GM12872 (cell line): Measurements from ENCODE around the gene RNF214.

Experiments used
- TF ChIP-seq, protein P1 (sequence below): IDR thresholded peaks from 3 replicates; pipeline ENCODE4 v1.5.1; 2011; ENCODE audit warnings: low read depth, mild to moderate bottlenecking, low read length, moderate library complexity; ENCODE audit not compliant: insufficient read depth

RNF214 gene

DNA sequence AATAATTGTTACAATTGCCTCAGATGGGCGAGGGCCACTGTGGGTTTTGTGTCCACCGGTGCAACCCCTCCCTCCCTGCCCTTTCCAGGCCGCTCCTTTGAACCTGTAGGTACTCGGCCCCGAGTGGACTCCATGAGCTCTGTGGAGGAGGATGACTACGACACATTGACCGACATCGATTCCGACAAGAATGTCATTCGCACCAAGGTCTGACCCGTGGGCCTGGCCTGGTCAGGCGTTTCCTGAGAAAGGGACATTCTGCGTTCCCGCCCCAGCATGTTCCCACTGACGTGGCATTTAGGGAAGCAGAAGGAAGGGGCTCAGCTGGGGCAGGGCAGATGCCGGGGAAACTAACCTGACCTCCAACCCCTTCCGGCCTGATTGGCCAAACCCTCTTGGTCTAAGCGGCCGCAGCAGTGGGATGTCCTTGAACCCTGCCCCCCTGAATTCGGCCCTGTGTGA is 43.8 kb upstream of the RNF214 start:
- TF ChIP-seq, protein P1, sequence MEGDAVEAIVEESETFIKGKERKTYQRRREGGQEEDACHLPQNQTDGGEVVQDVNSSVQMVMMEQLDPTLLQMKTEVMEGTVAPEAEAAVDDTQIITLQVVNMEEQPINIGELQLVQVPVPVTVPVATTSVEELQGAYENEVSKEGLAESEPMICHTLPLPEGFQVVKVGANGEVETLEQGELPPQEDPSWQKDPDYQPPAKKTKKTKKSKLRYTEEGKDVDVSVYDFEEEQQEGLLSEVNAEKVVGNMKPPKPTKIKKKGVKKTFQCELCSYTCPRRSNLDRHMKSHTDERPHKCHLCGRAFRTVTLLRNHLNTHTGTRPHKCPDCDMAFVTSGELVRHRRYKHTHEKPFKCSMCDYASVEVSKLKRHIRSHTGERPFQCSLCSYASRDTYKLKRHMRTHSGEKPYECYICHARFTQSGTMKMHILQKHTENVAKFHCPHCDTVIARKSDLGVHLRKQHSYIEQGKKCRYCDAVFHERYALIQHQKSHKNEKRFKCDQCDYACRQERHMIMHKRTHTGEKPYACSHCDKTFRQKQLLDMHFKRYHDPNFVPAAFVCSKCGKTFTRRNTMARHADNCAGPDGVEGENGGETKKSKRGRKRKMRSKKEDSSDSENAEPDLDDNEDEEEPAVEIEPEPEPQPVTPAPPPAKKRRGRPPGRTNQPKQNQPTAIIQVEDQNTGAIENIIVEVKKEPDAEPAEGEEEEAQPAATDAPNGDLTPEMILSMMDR: no peak

DNA sequence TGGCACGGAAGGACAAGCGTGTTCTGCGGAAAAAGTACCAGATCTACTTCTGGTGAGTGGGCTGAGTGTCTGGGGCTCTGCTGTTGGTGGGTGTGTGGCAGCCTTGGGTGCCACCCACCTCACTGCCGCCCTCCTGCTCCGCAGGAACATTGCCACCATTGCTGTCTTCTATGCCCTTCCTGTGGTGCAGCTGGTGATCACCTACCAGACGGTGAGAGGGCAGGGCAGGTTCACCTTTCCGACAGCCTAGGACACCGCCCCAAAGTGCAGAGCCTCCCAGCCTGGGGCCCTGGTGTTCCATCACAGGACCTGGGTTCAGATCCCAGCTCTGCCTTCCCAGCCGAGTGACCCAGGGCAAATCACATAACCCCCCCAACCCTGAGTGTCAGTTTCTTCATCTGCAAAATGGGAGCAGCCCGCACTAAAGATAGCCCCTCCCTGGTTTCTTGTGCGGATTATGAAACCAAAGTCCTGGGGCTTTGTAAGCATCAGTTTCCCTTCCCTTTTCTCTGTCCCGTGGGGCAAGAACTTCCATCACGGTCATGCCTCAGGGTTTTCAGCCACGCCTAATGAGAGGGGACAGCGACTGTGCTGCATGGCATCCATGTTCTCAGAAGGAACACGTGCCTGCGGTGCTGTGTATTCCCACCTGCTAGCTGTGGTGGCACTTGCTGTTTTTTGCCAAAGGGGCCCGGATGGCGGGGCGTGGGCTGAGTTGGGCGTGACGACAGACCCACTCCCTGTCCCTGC is 43.1 kb upstream of the RNF214 start:
- TF ChIP-seq, protein P1: no peak

DNA sequence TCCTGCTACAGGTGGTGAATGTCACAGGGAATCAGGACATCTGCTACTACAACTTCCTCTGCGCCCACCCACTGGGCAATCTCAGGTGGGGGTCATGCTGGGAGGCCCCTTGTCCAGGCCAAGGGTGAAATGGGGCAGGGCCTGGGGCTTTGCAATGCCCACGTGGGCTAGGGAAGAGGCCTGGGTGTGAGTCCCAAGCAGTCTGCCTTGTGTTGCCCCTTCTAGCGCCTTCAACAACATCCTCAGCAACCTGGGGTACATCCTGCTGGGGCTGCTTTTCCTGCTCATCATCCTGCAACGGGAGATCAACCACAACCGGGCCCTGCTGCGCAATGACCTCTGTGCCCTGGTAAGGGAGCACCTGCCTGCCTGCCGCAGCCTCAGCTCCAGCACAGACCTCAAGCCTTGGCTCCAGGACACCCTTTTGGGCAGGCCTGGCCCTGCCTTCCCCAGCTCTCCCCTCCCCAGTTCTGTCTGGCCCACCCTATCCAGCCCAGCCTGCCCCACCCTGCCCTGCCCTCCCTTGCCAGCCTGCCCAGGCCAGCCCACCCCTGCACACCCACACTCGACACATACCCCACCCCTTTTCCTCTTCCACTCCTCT is 42.4 kb upstream of the RNF214 start:
- TF ChIP-seq, protein P1: no peak

DNA sequence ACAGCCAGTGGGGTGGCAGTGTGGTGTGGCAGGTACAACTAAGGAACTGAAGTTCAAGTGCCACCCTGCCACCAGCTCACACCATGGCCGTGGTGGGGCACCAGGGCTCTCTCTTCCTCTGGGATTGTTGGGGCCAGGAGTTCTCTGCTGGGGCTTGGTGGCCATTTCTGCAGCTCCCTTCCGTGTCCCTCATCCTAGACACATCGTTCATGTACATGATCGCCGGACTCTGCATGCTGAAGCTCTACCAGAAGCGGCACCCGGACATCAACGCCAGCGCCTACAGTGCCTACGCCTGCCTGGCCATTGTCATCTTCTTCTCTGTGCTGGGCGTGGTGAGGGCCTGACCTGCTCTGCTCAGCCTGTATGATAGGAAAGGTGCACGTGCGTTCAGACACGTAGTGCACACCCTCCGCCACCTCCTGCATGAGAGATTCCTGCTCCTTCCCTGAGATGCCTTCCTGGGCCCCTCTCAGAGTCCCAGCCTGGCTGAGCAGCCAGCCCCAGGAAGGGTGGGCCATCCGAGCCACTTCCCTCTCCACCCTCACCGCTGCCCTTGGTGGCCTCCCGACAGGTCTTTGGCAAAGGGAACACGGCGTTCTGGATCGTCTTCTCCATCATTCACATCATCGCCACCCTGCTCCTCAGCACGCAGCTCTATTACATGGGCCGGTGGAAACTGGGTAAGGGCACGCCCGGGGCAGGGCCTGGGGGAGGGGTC is 40.6 kb upstream of the RNF214 start:
- TF ChIP-seq, protein P1: no peak

DNA sequence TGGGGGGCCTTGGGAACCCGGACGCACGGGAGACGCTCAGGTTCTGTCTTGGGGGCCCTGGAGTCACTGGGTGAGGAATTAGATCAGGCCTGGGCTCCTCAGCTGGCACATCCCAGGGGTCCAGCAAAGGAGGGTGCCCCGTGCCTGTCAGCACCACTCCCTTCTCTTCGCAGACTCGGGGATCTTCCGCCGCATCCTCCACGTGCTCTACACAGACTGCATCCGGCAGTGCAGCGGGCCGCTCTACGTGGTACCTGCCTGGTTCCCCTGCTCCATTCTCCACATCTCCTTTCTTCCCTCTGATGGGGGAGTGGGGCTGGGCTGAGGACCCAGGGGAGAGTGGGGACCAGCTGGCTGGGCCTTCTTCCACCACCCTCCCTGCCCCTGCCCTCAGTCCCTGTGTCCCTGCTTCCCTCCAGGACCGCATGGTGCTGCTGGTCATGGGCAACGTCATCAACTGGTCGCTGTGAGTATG is 40.0 kb upstream of the RNF214 start:
- TF ChIP-seq, protein P1: no peak

GRCh38 chr11:117193130-117194020 is 39.1 kb upstream of the RNF214 start:
- TF ChIP-seq, protein P1: no peak

DNA sequence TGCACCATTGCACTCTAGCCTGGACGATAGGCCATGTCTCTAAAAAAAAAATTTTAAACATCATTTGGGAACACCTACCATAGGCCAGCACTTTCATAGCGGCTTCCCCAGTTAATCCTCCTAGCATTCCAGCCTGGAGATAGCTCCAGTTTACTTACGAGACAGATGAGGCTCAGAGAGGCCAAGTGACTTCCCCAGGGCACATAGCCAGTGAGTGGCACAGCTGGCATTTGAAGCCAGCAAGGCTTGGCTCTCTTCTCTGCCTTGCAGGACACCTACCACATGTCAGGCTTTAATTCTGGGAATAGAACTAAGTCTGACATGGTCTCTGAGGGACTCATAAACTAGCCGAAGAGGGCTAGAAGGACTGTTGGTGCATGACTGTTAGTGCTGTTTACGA is 38.2 kb upstream of the RNF214 start:
- TF ChIP-seq, protein P1: no peak
